Keratinocyte (primary cell): ENCODE data around the gene ZNF418.

ENCODE experiments used
- EZH2 ChIP-seq: IDR thresholded peaks from one replicate; pipeline ENCODE4 v1.6.1; 2012; ENCODE audit warnings: inconsistent platforms, mild to moderate bottlenecking, low read length, moderate library complexity
- TF ChIP-seq, protein P1 (sequence below), 3 experiments: IDR thresholded peaks in 1 of 3; conservative IDR thresholded peaks in 1 of 3; optimal IDR thresholded peaks in 1 of 3; 2 replicates in 2 of 3; 3 replicates in 1 of 3; pipeline versions ENCODE3 to v1.5.1; 2011; ENCODE audit warnings: low read length in 3 of 3, mild to moderate bottlenecking in 3 of 3, moderate library complexity in 2 of 3, control low read depth in 1 of 3, inconsistent platforms in 1 of 3; ENCODE audit not compliant: insufficient read depth in 2 of 3; ENCODE audit errors: extremely low read depth in 1 of 3

DNA sequence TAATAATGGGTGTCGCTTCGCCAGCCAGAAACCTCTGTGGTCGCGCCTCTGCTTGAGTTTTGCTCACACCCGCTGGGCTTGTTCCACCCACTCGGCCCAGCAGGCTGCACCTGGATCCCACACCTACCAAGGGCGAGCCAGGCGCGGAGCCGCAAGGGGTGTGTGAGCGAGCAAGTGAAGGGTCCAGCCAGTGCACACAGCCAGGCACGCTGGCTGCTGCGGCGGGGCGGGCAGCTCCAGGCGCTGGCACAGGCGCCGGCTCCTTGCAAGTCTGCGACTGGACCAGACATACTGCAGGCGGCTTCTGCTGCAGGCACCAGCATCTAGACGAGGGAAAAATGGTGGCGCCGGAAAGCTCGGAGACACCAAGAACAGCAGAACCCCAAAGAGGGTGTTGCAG lies 14.1 kb upstream of the ZNF418 start:
- TF ChIP-seq, protein P1, sequence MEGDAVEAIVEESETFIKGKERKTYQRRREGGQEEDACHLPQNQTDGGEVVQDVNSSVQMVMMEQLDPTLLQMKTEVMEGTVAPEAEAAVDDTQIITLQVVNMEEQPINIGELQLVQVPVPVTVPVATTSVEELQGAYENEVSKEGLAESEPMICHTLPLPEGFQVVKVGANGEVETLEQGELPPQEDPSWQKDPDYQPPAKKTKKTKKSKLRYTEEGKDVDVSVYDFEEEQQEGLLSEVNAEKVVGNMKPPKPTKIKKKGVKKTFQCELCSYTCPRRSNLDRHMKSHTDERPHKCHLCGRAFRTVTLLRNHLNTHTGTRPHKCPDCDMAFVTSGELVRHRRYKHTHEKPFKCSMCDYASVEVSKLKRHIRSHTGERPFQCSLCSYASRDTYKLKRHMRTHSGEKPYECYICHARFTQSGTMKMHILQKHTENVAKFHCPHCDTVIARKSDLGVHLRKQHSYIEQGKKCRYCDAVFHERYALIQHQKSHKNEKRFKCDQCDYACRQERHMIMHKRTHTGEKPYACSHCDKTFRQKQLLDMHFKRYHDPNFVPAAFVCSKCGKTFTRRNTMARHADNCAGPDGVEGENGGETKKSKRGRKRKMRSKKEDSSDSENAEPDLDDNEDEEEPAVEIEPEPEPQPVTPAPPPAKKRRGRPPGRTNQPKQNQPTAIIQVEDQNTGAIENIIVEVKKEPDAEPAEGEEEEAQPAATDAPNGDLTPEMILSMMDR (optimal IDR thresholded peaks at IDR 0.05 in 1 of 3, IDR thresholded peaks at IDR 0.05 in 1 of 3, conservative IDR thresholded peaks at IDR 0.05 in 1 of 3; ENCODE audit: extremely low read depth in 1 of 3, insufficient read depth in 2 of 3, low read length in 3 of 3) = no peak
- TF ChIP-seq EZH2 = no peak
